HG02610 (cell line): ENCODE measurements around the gene ARNT2.

Experiments
- ATAC-seq: cut with Tn5 transposase; IDR thresholded peaks from one replicate; pipeline ENCODE4 v1.9.1; 2021; ENCODE audit warnings: mild to moderate bottlenecking, moderate library complexity; ENCODE audit not compliant: unreplicated experiment

The ARNT2 gene

DNA sequence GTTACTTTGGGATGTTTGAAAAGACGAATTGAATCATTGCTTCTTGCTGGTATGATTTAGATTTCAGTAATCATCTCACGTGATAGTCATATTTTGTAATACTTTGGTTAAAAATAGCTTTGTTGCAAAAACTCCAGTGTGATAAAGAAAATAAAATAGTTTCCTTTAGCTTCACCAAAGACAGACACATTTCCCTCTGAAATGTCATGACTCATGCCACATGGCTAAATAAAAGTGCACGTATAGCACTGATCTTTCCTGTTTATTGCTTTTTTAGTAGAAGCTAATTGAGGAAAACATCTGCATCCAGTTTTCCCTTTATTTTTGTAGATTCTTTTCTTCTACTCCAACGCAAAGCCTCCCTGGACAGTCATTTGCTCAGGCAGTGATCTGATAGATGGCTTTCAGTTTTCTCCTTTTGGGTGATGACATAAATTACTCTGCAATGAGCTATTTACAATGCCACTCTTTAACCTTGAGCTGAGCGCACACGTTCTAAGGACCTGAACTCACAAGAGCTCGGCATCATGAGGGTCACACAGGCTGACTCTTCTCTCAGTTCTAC lies 84.9 kb downstream of the ARNT2 start:
- ATAC-seq: no peak

- ATAC-seq: no peak
Measured at GRCh38 chr15:80490431-80490990, 86.3 kb downstream of the ARNT2 start.

- ATAC-seq: no peak
Measured at GRCh38 chr15:80491163-80491847, 87.1 kb downstream of the ARNT2 start.

- ATAC-seq: no peak
Measured at GRCh38 chr15:80492409-80492808, 88.2 kb downstream of the ARNT2 start.

- ATAC-seq: no peak
Measured at GRCh38 chr15:80492874-80493273, 88.7 kb downstream of the ARNT2 start.

GRCh38 chr15:80494351-80494751 lies 90.2 kb downstream of the ARNT2 start:
- ATAC-seq: no peak

DNA sequence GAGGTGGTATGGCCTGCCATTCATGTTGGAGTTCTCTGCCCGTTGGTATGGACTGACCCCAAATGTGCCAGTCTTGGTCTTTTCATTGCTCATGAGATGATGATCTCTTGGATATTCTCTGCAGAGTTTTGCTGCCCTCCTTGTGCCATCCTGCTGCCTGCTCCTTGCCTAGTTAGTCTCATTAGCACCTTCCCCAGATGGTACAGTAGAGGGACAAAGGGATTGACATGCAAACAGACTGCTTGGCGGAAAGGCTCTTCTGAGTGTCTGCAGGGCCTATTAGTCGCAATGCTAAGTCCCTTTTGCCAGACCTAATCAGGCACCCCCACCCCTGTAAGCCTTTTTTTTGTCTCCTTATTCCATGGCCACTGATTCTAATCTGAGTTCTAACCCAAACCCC lies 90.6 kb downstream of the ARNT2 start:
- no peak for ATAC-seq

DNA sequence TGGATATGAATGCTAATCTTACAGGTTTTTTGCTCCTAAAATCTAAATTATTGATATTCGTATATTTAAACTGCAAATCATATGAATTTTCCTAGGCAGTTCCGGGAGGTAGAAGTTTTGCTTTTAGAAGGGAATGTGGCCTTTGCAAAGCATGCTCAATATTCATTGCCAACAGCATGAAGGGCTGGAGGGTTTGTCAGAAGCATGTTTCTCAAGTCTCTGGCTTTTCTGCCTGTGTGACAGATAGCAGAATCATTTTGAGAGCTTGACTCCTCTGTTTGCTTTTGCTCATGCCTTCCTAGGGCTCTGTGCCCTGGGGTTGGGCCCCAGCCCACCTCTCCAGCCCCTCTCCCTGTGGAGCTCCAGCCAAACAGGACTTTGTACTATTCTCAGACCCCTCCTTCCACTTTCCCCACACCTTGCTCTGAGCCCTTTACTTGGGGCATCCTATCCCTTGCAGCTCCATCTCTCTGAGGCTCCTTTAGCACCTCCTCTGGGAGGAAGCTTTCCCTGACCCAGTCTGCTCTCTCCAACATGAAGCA lies 91.3 kb downstream of the ARNT2 start:
- no peak for ATAC-seq

DNA sequence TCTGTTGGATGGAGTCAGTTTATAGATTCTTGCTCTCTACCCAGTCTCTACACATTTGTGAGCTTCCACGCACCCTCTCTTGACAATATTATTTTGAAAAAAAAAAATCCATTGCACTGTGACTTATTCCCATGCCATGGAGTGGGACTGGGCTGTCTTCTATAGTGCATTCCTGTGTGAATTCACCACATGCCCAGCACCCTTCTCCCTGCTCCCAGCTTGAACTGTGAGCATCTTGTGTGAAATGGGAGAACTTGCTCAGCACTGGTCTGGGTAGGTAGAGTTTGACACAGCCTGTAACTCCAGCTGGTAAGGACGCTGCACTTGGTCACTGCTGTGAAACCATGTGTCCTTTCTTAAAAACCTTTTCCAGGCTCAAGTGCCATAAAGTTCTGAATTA lies 91.9 kb downstream of the ARNT2 start:
- ATAC-seq: no peak

DNA sequence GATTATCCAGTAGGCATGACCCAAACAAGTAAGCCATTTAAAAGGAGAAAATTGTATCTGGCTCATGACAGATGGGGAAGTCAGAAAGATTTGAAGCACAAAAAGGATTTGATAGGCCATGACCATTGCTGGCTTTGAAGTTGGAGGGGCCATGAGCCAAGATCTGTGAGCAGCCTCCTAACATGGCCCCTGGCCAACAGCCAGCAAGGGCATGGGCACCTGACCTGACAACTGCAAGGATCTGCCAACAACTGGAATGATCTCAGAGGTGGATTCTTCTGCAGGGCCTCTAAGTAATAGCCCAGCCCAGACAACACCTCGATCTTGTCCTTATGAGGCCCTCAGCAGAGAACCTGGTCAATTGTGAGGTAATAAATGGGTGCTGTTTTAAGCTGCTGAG lies 93.0 kb downstream of the ARNT2 start:
- ATAC-seq: no peak

- no peak for ATAC-seq
Measured at GRCh38 chr15:80498652-80499051, 94.5 kb downstream of the ARNT2 start.

DNA sequence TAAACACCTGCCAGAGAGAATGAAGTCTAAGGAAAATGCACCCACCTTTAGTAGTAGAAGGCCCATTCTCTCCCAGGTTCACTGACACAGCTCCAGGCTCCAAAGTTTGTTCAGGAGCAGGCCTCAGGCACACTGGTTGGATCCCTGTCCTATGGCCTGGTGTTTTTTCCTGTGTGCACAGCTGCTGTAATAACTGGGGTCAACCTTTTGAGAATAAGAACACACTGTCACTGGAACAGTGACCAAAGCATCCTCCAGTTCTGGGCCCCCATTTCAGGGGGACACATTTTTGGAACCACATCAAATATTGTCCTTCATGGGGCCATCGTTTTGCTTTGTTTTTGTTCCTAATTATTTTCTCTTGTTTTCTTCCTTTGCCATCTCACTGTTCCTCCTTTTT lies 95.8 kb downstream of the ARNT2 start:
- no peak for ATAC-seq

GRCh38 chr15:80501476-80501875 lies 97.3 kb downstream of the ARNT2 start:
- no peak for ATAC-seq

GRCh38 chr15:80502782-80503181 lies 98.6 kb downstream of the ARNT2 start:
- no peak for ATAC-seq

DNA sequence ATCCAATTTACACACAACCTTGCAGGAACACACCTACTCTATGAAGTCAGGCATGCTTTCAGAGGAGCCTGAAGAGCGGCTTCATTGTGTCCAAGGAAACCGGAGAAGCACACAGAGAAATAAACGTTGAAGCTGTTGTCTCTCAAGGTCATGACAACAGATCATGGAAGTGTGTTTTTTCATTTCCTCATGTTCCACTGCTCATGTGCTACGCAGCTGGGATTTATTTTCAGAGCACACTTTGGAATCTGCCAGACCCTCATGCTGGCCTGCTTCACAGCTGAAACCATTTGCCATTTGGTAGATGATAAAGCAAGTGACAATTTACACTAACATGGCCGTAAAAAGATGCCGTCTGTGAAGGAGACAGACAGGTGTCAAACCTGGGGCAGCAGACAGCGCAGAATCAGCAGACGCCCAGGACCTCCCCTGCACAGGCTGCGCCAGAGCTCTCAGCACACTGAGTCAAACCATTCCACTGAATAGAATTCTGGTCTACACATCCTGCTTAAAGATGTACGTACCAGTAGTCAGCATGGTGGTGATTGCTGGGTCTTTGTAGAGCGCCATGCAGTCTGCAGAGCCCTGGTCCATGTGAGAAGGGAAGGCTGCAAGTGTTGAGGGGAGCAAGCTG lies 99.3 kb downstream of the ARNT2 start:
- ATAC-seq: no peak

DNA sequence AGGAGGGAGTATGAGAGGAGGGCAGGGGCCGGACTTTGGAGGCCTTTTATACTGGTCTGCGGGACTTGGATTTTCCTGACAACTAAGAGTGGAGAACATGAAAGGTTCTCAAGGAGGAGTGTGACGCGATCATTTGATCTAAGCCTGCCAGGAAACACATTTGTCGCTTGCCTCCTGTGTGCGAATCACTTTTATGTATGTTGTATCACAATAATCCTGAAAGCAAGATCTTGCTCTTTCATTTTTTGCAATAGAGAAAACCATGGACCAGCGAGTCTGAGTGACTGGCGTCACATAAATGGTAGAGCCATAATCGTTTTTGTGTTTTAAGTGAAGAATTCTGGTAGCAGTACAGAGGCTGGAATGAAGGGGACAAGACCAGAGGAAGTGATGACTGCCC lies 100.7 kb downstream of the ARNT2 start:
- ATAC-seq: no peak

- no peak for ATAC-seq
Measured at GRCh38 chr15:80506286-80506893, 102.2 kb downstream of the ARNT2 start.

- no peak for ATAC-seq
Measured at GRCh38 chr15:80507131-80507530, 102.9 kb downstream of the ARNT2 start.

GRCh38 chr15:80507638-80508316 lies 103.6 kb downstream of the ARNT2 start:
- no peak for ATAC-seq

DNA sequence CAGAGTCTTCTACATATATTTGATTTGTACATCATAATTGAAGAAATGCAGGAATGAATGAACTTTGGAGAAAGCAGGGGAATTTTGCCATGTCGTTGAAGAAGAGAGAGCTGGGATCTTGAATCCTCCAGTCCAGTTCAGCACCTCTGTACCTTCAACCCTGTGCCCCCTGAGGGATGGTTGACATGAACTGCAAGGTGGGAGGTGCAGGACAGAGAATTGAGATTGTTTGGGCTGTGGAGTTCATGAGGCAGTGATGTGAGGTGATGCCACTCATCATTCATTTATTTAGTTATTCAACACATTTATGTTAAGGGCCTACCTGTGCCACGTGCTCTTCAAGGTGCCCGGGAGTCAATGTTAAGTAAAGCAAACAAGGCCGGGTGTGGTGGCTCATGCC lies 104.6 kb downstream of the ARNT2 start:
- ATAC-seq: no peak

- no peak for ATAC-seq
Measured at GRCh38 chr15:80509800-80510199, 105.6 kb downstream of the ARNT2 start.
